Measurements from ENCODE around the gene CNKSR3.

GRCh38 chr6:154469306-154469935 is 41.1 kb downstream of the CNKSR3 start:
- TF ChIP-seq CTCF (IDR thresholded peaks at IDR 0.05), result no peak
- no peak for TF ChIP-seq POLR2A (IDR thresholded peaks at IDR 0.05)

Data from thyroid gland (tissue), 4 donors.